HG02571 (cell line): Measurements from ENCODE around the gene NLGN1.
A peak's percentile ranks its signal among the peaks of the same experiment; 100 is the strongest.
"Not testable (repeated sequence)": the region's sequence is repeated elsewhere in the genome, so short reads cannot be mapped to it uniquely, and the experiment has no call there.

Source experiments
- ATAC-seq: cut with Tn5 transposase; IDR thresholded peaks from one replicate; pipeline ENCODE4 v1.9.1; 2021; ENCODE audit warnings: mild to moderate bottlenecking, moderate library complexity; ENCODE audit not compliant: unreplicated experiment

Gene NLGN1

DNA sequence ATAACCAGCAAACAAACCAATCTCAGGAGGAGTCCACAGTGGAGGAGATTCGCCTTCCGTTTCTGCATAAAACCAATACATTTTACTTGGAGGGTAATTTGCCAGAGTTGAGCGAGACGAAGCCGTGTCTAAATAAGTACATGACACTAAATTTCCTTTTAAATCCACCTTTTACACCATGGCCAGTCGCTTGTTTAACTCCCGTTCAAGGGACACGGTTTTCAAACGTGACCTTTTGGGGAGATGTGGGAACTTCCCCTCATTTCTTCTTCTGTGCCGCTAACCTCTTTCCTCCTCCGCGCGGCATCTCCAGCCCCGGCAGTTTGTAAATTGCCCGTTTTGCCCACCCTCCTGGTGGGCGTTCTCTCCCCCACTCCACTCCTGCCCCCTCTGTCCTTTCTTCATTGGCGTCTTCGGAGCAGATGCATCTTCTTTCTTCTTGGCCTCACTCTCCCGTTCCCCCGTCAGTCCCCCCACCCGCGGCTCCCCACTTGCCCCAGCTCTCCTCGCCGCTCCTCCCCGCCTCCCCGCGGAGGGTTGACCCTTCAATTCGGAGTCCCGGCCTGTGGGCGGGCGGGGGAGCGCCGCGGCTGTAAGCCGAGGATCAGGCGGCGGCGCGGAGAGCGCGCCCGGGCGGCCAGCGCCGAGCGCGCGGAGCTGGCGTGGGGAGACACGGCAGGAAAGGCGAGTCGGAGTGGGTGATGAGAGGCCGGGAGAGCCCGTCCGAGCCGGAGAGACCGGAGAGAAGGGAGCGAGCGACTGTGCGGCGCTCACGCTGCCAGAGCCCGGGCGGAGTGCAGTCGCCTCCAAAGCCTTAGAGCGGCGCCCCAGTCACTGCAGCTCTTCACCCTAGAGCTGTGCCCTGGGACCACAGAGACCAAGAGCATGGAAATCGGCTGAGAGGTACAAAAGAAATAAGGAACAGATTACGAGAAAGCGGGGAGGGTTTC is at the start of gene NLGN1:
Gene NLGN1 (plus strand): TSS at position 584 of the 950 bp plus-strand sequence.
- ATAC-seq, result no peak

DNA sequence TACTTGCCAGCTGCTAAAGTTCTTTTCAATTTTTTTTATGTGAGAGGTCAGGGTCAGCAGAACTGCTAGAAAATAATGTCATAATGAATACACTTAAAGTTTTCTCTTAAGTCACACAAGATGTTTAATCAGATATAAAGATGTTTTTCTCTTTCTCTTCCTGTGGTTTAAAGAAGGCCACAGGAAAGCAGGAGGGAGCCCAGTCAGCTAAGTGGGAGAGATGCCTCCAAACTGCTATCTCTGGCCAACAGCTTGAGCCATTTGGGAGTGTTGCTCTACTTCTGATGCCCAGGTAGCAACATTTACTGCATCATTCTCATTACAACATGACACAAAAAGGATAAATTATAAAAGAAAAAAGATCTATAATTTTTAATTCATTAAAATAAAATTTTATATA is 45.7 kb upstream of the NLGN1 start:
- no peak for ATAC-seq

DNA sequence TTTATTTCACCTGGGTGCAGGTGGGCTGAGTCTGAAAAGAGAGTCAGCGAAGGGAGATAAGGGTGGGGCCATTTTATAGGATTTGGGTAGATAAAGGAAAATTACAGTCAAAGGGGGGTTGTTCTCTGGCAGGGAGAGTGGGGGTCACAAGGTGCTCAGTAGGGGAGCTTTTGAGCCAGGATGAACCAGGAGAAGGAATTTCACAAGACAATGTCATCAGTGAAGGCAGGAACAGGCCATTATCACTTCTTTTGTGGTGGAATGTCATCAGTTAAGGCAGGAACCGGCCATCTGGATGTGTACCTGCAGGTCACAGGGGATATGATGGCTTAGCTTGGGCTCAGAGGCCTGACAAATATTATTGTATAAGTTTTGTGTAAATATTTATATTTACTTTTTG is 44.4 kb upstream of the NLGN1 start:
- ATAC-seq, result not testable (repeated sequence)

GRCh38 chr3:173354124-173354523 is 43.4 kb upstream of the NLGN1 start:
- no peak for ATAC-seq

DNA sequence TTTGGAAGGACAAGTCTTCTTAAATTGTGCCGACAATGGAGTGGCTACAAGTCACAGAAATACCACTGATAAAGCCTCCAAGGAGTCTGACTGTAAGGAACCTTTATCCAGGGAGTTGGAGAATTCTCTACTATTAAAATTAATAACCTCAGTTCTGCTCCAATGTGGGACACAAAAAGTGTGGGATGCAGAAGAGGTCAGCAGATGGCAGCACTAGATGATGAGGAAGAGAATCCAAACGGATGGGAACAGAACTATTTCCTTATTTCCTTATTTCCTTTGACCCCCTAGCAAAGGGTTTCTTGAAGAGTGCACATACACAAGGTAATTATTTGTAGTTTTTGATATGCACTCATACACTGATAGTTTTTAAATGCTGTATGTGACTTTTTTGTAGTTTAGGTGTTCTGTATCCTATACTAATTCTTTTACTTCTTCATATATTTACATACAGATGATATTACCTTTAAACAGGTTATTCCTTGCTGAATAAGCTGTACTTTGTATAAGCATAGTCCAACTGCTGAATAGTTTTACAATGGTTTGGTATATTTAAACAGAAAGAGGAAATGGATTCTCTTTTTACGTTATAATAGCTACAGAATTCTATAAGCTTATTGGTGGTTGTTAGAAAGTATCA is 25.6 kb upstream of the NLGN1 start:
- no peak for ATAC-seq

- ATAC-seq, result no peak
Observed at GRCh38 chr3:173380681-173381080, 16.9 kb upstream of the NLGN1 start.

DNA sequence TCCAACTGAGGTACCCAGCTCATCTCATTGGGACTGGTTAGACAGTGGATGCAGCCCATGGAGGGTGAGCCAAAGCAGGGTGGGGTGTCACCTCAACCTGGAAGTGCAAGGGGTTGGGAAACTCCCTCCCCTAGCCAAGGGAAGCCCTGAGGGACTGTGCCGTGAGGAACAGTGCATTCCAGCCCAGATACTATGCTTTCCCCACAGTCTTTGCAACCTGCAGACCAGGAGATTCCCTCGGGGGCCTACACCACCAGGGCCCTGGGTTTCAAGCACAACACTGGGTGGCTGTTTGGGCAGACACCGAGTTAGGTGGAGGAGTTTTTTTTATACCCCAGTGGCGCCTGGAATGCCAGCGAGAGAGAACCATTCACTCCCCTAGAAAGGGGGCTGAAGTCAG is 15.6 kb upstream of the NLGN1 start:
- not testable (repeated sequence) for ATAC-seq

DNA sequence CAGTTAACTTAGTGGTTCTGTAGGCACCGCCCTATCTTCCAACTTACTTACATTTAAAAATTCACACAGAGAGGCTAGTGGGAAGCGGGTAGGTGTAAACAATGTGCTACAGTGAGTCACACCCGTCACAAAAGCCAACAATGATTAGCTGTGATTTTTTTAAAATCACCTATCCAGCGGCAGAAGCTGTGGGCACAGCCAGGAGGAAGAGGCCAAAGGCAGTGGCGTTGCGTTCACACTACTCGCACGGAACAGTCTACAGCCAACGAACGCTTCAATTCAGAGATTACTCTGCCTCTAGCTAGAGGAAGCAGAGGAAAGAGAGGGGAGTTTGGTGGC is 2.5 kb upstream of the NLGN1 start:
- ATAC-seq, result peak; percentile 17

GRCh38 chr3:173395412-173396181 is 1.9 kb upstream of the NLGN1 start:
- ATAC-seq, result peak; percentile 89

- no peak for ATAC-seq
Observed at GRCh38 chr3:173396191-173397041, 1.1 kb upstream of the NLGN1 start.

- no peak for ATAC-seq
Observed at GRCh38 chr3:173398111-173398479, 551 bp downstream of the NLGN1 start.

DNA sequence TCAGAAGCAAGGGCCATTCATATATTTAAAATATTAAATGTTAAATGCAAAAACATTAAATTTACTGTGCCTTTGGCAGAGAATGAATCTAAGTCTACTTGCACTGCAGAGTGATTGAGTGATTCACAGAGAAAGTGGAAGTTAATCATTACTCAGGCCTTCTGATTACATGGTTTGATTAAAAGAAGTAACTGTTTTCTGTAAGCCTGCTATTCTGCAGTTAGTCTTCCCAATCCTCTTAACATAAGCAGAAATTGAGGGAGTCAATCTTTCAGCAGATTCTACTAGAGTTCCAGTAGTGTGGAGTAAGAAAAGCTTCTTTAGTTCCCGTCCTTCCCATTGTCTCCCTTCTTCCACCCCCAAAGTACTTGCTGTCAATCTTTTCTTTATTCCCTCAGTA is 1.5 kb downstream of the NLGN1 start:
- no peak for ATAC-seq

GRCh38 chr3:173401369-173401768 is 3.8 kb downstream of the NLGN1 start:
- ATAC-seq, result no peak

DNA sequence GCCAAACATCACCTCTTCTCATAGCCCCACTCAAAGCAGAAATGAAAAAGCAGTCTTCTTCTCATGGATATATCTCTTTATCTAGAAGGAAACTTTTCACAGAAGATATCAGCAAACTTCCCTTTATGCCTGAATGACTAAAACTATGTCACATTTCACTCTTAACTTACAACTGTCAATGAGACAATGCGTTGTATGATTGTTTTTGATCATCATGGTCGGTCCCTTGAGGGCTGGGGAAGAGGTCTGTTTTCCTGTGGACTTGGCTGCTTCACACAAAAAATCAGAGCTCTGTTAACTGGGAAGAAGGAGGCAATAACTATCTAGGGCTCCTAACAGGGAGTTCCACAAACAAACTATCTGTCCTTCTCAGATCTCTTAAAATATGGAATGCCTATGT is 5.1 kb downstream of the NLGN1 start:
- no peak for ATAC-seq

DNA sequence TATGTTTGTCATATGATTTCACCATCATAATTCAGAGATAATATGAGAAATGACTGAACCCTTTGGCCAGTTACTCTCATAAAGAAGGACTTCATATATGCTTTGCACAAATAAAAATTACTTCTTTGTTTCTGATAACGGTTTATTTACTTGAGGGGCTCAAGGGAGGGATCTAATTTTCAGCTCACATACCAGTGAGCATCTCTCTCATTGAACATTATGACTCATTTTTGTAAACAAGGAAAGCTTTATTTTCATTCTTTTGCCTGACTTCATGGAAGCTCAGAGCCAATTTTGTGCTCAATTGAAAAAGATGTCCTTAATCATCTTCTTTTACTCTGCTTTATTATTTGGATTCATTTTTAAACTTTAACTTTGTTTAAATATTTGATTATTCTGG is 5.8 kb downstream of the NLGN1 start:
- no peak for ATAC-seq

DNA sequence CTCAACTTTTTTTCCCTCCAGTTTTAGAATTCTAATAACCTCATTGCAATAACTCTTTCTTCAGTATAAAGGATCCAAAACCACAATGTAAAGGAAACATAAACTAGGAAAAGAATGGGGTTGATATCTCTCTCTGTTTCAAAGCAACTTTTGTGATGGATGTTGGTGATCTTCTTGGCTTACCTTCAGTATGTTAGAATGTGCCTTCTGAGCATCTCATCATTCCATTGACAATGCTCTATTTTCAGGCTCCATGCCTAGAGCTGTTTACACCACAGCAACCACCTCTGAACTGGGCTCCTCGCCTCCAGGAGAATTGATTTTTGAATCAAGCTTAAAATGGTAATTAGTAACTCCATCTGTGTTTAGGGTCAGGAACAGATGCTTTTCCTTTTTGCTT is 6.6 kb downstream of the NLGN1 start:
- ATAC-seq, result no peak

DNA sequence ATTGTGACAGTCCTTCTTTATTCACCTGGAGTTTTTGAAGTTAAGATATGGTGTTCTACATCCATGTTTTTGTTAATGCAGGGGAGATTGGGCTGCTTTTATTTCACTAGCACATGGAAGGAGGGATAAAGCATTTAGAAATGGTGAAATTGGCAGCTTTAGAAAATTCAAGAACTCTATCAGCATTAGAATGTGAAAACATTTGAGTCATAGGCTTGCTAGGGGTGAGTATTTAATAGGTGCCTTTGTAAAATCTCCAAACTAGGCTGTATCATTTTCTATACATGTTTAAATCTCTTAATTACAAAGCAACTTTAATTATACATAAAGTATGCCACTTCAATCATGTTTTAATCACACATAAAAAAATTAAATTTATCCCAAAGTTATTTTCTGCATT is 12.9 kb downstream of the NLGN1 start:
- ATAC-seq, result no peak

- ATAC-seq, result no peak
Observed at GRCh38 chr3:173410849-173411248, 13.3 kb downstream of the NLGN1 start.

DNA sequence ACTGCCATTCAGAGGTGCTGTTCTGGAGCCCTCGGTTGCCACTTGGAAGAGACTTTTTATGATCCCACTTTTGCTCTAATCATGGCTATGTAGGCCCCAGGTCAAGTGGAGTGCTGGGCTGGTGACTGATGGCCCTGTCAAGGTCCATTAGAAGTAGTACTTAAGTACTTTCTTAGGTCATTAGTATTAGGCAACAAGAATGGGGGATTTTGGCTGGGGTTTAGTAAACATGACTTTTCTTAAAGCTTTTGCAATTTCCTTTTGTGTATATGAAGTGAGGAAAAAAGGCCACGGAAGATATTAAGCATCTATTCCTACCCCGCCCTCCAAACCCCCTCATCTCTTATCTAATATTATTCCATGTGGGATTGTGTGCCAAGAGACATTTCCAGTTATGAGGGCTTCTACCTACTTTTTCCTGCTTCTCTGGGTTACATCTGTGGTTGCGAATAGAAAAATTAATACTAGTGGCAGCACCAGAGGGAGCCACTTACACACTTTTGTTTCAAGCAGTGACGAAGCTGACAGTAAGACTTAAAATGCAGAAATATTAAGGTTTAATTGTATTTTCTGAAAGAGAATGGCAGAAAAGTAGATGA is 13.9 kb downstream of the NLGN1 start:
- ATAC-seq, result no peak

DNA sequence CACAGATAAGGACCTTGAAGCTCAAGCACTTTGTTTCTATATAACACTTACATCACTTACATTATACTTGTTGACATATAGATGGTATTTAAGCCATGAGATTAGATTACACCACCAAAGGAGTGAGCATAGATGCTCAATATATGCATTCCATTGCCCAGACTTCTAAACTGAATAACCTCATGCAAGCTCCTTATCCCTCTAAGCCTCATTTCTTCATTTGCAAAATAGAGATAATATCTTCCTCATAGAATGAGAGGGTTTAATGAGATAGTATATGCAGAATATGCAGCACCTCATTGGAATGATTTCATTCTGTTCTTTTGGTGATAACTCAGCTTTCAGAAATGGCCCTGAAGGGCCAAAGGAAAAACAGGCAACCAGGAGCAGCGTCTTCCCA is 18.5 kb downstream of the NLGN1 start:
- ATAC-seq, result no peak
